ENCODE data around the gene PADI1.

- no peak for TF ChIP-seq EZH2 (IDR thresholded peaks at IDR 0.05)
- TF ChIP-seq POLR2AphosphoS5 (IDR thresholded peaks at IDR 0.05; ENCODE audit: borderline replicate concordance, low read depth, low read length): no peak
- TF ChIP-seq FOXP2 (optimal IDR thresholded peaks at IDR 0.05; ENCODE audit: control extremely low read depth, extremely low read length, insufficient read depth): no peak
Measured at GRCh38 chr1:17177651-17178050, 27.3 kb upstream of the PADI1 start.
